Stimulated activated CD4-positive, alpha-beta T cell treated with anti-CD3 and anti-CD28 coated beads, TNF-alpha, amount 100 ng/mL, for 24 hours (primary cell): ENCODE data around the gene UBE2N.

Experiments used
- DNase-seq, 3 experiments: peaks; one replicate each; pipeline ENCODE4 v3.0.0-alpha.2; 2020; ENCODE audit warnings: low read depth in 3 of 3

The UBE2N gene

GRCh38 chr12:93356214-93356613 lies 85.5 kb downstream of the UBE2N start:
- no peak for DNase-seq
